ENCODE results near the gene CST7.
A peak's percentile ranks its signal among the peaks of the same experiment; 100 is the strongest.

Gene CST7

GRCh38 chr20:24972341-24972740, 23.3 kb downstream of the CST7 start:
- Mint-ChIP-seq H3K4me1 (ENCODE audit: low read depth) (peaks cover 5% of the 10 kb centered on the region), H3K27ac (no peak overlapping the region), H3K9me3 (peaks cover 19% of the 10 kb centered on the region), H3K4me3 (no peak overlapping the region), H3K36me3 (ENCODE audit: low read depth) (peaks cover 71% of the 10 kb centered on the region), H3K27me3 (ENCODE audit: low read depth) (no peaks in the 10 kb centered on the region)

- Mint-ChIP-seq H3K27ac (no peak overlapping the region), H3K4me1 (ENCODE audit: low read depth) (peaks cover 28% of the 10 kb centered on the region), H3K36me3 (ENCODE audit: low read depth) (peaks cover 85% of the 10 kb centered on the region), H3K27me3 (ENCODE audit: low read depth) (no peaks in the 10 kb centered on the region), H3K4me3 (no peak overlapping the region), H3K9me3 (peaks cover 23% of the 10 kb centered on the region)
Observed at GRCh38 chr20:24977336-24977735, 28.3 kb downstream of the CST7 start.

- Mint-ChIP-seq H3K4me3 (no peak overlapping the region), H3K27ac (no peak overlapping the region), H3K4me1 (ENCODE audit: low read depth) (peaks cover 30% of the 10 kb centered on the region), H3K27me3 (ENCODE audit: low read depth) (no peaks in the 10 kb centered on the region), H3K36me3 (ENCODE audit: low read depth) (peaks cover 86% of the 10 kb centered on the region), H3K9me3 (peaks cover 23% of the 10 kb centered on the region)
Observed at GRCh38 chr20:24977797-24978196, 28.7 kb downstream of the CST7 start.

- Mint-ChIP-seq H3K27me3 (ENCODE audit: low read depth) (no peaks in the 10 kb centered on the region), H3K36me3 (ENCODE audit: low read depth) (peaks cover 85% of the 10 kb centered on the region), H3K9me3 (peaks cover 23% of the 10 kb centered on the region), H3K4me3 (no peak overlapping the region), H3K27ac (no peak overlapping the region), H3K4me1 (ENCODE audit: low read depth) (peaks cover 30% of the 10 kb centered on the region)
Observed at GRCh38 chr20:24978513-24978912, 29.4 kb downstream of the CST7 start.

GRCh38 chr20:24979036-24979960, 30.2 kb downstream of the CST7 start:
- Mint-ChIP-seq H3K4me1 (ENCODE audit: low read depth) (peaks cover 33% of the 10 kb centered on the region), H3K27me3 (ENCODE audit: low read depth) (no peaks in the 10 kb centered on the region), H3K27ac (peak overlapping the region; percentile 55), H3K36me3 (ENCODE audit: low read depth) (peaks cover 82% of the 10 kb centered on the region), H3K4me3 (no peak overlapping the region), H3K9me3 (peaks cover 23% of the 10 kb centered on the region)

- Mint-ChIP-seq H3K27me3 (ENCODE audit: low read depth) (no peaks in the 10 kb centered on the region), H3K36me3 (ENCODE audit: low read depth) (peaks cover 76% of the 10 kb centered on the region), H3K4me3 (no peak overlapping the region), H3K9me3 (peaks cover 18% of the 10 kb centered on the region), H3K4me1 (ENCODE audit: low read depth) (peaks cover 42% of the 10 kb centered on the region), H3K27ac (peak overlapping the region; percentile 55)
Observed at GRCh38 chr20:24980291-24981053, 31.4 kb downstream of the CST7 start.

GRCh38 chr20:24981282-24981681, 32.2 kb downstream of the CST7 start:
- Mint-ChIP-seq H3K27ac (no peak overlapping the region), H3K9me3 (peaks cover 10% of the 10 kb centered on the region), H3K4me1 (ENCODE audit: low read depth) (peaks cover 46% of the 10 kb centered on the region), H3K4me3 (no peak overlapping the region), H3K36me3 (ENCODE audit: low read depth) (peaks cover 70% of the 10 kb centered on the region), H3K27me3 (ENCODE audit: low read depth) (no peaks in the 10 kb centered on the region)

- Mint-ChIP-seq H3K4me3 (no peak overlapping the region), H3K36me3 (ENCODE audit: low read depth) (peaks cover 65% of the 10 kb centered on the region), H3K4me1 (ENCODE audit: low read depth) (peaks cover 50% of the 10 kb centered on the region), H3K27ac (no peak overlapping the region), H3K27me3 (ENCODE audit: low read depth) (no peaks in the 10 kb centered on the region), H3K9me3 (peaks cover 5% of the 10 kb centered on the region)
Observed at GRCh38 chr20:24981790-24982189, 32.7 kb downstream of the CST7 start.

- Mint-ChIP-seq H3K4me3 (no peak overlapping the region), H3K36me3 (ENCODE audit: low read depth) (peaks cover 58% of the 10 kb centered on the region)
Observed at GRCh38 chr20:24983896-24984295, 34.8 kb downstream of the CST7 start.

GRCh38 chr20:24984961-24985640, 36.0 kb downstream of the CST7 start:
- Mint-ChIP-seq H3K36me3 (ENCODE audit: low read depth) (peaks cover 54% of the 10 kb centered on the region), H3K27ac (no peak overlapping the region), H3K27me3 (ENCODE audit: low read depth) (no peaks in the 10 kb centered on the region), H3K4me3 (no peak overlapping the region), H3K4me1 (ENCODE audit: low read depth) (peaks cover 52% of the 10 kb centered on the region), H3K9me3 (peaks cover 2% of the 10 kb centered on the region)

More at GRCh38 chr20:24983896-24984295, 34.8 kb downstream of the CST7 start:
- Mint-ChIP-seq H3K27me3 (ENCODE audit: low read depth) (no peaks in the 10 kb centered on the region), H3K27ac (no peak overlapping the region), H3K9me3 (peaks cover 5% of the 10 kb centered on the region), H3K4me1 (ENCODE audit: low read depth) (peaks cover 54% of the 10 kb centered on the region)

GRCh38 chr20:24985802-24986201, 36.7 kb downstream of the CST7 start:
- no peak overlapping the region for H3K4me3 Mint-ChIP-seq
- H3K9me3 Mint-ChIP-seq: no peaks in the 10 kb centered on the region
- no peaks in the 10 kb centered on the region for H3K27me3 Mint-ChIP-seq (ENCODE audit: low read depth)
- H3K4me1 Mint-ChIP-seq (ENCODE audit: low read depth): peaks cover 56% of the 10 kb centered on the region
- no peak overlapping the region for H3K27ac Mint-ChIP-seq
- peaks cover 48% of the 10 kb centered on the region for H3K36me3 Mint-ChIP-seq (ENCODE audit: low read depth)

GRCh38 chr20:24986436-24987015, 37.5 kb downstream of the CST7 start:
- H3K4me3 Mint-ChIP-seq: no peak overlapping the region
- peaks cover 44% of the 10 kb centered on the region for H3K36me3 Mint-ChIP-seq (ENCODE audit: low read depth)
- peaks cover 55% of the 10 kb centered on the region for H3K4me1 Mint-ChIP-seq (ENCODE audit: low read depth)
- H3K9me3 Mint-ChIP-seq: no peaks in the 10 kb centered on the region
- H3K27ac Mint-ChIP-seq: no peak overlapping the region
- no peaks in the 10 kb centered on the region for H3K27me3 Mint-ChIP-seq (ENCODE audit: low read depth)

- no peaks in the 10 kb centered on the region for H3K27me3 Mint-ChIP-seq (ENCODE audit: low read depth)
- peaks cover 57% of the 10 kb centered on the region for H3K4me1 Mint-ChIP-seq (ENCODE audit: low read depth)
- no peak overlapping the region for H3K4me3 Mint-ChIP-seq
- no peak overlapping the region for H3K27ac Mint-ChIP-seq
- peaks cover 42% of the 10 kb centered on the region for H3K36me3 Mint-ChIP-seq (ENCODE audit: low read depth)
- H3K9me3 Mint-ChIP-seq: no peaks in the 10 kb centered on the region
Observed at GRCh38 chr20:24987244-24987643, 38.2 kb downstream of the CST7 start.

Measured in T-helper 1 cell treated with Interleukin-12 subunit alpha and Interleukin-12 subunit beta and Interleukin-4 antibody, amounts not matched to agents 30 μg/mL and 1 μg/mL, for 36 hours (primary cell).